Kidney capillary endothelial cell (primary cell): ENCODE data around the gene JMY.

ENCODE experiments used
- DNase-seq: peaks from one replicate; pipeline ENCODE4 v3.0.0-alpha.2; 2018; ENCODE audit warnings: low spot score

The JMY gene

DNA sequence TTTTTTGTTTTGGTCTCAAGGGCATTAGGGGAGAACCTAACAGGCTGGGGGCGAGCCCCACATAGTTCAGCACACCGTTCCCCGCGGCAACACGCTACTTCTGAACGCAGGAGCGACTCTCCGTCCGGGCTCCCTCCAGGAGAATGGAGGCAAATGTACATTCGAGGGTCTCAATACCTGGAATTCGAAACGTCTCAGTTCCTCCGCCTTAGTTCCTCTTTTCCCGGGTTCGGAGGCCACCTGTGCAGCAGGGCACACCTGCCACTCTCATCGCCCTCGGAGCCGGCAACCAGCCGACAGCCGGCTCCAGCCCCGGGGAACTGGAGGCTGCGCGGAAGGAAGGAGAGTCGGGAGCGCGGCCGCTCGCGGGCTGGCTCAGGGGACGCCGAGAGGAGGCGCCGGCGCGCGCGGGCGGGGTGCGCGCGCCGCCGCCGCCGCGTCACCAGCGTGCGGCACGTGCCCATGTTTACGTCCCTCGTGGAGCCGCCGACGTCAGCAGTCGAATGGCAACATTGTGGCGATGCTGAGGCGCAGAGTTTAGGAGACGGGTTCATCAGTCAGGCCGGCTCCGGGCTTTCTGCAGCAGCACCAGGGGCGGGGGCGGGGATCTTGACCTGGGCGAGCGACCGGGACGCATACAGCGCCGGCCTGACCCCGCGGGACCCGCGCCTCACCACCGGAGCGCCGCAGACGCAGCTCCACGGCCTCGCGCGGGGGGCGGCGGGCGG, at the start of gene JMY:
Gene JMY (plus strand): TSS at position 498 of the 728 bp plus-strand sequence. CDS start 520 bp downstream, outside the sequence.
- DNase-seq = peak; percentile 74

DNA sequence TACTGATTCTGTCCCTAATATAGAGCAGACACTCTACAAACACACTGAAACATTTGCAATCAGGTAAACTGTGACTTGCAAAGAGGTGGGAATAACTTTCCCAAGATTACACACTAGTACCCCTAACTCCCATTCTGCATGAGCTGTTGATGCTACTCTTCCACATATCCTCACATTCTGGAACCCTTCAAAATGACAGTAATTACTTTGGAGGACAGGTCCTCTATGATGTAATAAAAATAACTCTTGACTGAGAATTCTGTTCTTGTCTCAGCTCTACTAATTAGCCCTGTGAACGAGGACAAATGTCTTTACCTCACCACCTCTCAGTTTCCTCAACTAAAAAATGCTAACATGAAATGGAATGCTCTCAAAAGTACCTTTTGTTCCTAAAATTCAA, 49.5 kb upstream of the JMY start:
- no peak for DNase-seq

DNA sequence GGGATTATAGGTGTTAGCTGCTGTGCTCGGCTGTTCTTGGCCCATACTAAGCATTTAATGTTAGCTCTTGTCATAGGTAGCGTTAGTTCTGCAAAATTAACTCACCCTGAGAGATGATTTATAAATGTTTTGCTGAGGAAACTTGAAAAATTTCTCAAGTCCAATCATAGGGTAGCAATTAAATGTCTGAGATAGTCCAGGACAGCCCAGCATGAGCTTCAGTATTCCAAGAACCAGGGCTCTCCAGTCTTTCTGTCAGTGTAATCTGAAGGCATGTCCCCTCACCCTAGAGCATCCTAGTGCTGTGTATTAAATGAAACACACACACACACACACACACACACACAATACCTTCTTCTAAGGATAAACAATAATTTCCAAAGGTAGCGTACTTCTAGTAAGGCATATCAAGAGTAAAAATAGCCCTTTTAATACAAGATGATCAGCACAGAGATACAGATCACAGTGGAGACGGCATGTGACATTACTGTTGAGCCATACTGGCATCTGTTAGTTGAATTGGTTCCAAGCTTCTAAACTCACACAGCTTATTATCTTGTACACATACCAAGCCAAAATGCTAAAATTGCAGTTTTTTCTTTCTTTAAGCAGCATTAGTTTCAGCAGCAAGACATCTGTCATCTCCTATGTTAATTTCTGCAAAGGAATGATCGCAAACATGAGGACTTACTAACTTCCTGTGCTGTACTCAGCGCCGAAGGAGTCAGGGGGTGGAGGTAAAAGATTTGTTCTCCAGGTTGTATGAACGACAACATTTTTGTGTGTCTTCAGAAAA, 46.3 kb upstream of the JMY start:
- DNase-seq = no peak

GRCh38 chr5:79190235-79190529, 45.7 kb upstream of the JMY start:
- DNase-seq = no peak

- DNase-seq = no peak
These were observed 44.5 kb upstream of the JMY start for GRCh38 chr5:79191457-79191856.

- DNase-seq = no peak
These were observed 42.3 kb upstream of the JMY start for GRCh38 chr5:79193643-79194042.

GRCh38 chr5:79200573-79201183, 35.3 kb upstream of the JMY start:
- DNase-seq = no peak

- DNase-seq = no peak
These were observed 34.7 kb upstream of the JMY start for GRCh38 chr5:79201206-79201605.

- peak; percentile 88 for DNase-seq
These were observed 33.9 kb upstream of the JMY start for GRCh38 chr5:79202076-79202475.

GRCh38 chr5:79205965-79206364, 30.0 kb upstream of the JMY start:
- no peak for DNase-seq

- no peak for DNase-seq
These were observed 29.4 kb upstream of the JMY start for GRCh38 chr5:79206541-79206940.

GRCh38 chr5:79209505-79209904, 26.4 kb upstream of the JMY start:
- no peak for DNase-seq

GRCh38 chr5:79224286-79224984, 11.5 kb upstream of the JMY start:
- no peak for DNase-seq

GRCh38 chr5:79225026-79225425, 10.9 kb upstream of the JMY start:
- DNase-seq = no peak

- no peak for DNase-seq
These were observed 10.5 kb upstream of the JMY start for GRCh38 chr5:79225441-79225840.

GRCh38 chr5:79227484-79228025, 8.4 kb upstream of the JMY start:
- no peak for DNase-seq

DNA sequence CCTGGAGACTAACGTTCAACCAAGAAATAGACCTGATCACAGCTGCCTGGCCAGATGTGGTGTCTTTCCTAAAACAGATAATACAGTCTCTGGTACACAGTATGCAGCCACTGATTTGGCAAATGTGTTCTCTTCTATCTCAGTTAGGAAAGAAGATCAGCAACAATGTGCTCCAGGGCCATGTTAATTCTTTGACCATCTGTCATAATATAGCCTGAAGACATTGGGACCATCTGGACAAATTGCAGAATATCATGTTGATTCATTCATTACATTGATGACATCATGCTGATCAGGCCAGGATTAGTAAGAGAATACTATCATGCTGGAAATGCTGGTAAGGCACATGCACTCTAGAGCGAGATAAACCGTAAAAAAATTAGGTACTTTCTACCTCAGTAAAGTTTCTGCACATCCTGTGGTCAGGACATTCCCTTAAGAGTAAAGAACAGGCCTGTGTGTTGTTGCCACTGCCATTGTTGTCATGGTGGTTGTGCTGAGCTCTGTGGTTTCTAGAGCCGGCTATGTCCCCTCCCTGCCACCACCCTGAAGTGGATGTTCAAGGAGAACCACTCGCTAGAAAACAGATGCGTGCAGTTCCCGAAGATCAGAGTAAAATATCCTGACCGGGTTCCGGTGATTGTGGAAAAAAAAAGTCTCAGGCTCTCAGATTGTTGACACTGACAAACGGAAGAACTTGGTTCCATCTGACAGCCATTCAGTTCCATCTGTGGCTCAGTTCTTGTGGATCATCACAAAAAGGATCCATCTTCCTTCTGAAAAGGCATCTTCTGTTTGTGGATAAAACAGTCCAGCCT, 6.4 kb upstream of the JMY start:
- DNase-seq = no peak

DNA sequence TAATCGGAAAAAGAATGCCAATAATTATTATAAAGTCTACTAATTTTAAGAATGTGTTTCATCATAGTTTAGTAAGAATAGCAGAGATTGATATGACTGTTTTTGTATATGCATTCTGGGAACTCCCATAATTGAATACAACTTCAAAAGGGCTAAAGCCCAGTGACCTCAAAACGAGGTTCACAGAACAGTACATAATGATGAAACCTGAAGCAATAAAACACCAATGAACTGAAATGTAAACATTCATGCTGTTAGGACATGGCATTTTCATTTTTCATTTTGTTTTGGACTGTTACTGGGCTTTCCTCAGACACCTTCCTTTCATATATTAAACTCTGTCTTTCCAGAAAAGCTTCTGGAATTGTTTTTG, 684 bp upstream of the JMY start:
- no peak for DNase-seq

DNA sequence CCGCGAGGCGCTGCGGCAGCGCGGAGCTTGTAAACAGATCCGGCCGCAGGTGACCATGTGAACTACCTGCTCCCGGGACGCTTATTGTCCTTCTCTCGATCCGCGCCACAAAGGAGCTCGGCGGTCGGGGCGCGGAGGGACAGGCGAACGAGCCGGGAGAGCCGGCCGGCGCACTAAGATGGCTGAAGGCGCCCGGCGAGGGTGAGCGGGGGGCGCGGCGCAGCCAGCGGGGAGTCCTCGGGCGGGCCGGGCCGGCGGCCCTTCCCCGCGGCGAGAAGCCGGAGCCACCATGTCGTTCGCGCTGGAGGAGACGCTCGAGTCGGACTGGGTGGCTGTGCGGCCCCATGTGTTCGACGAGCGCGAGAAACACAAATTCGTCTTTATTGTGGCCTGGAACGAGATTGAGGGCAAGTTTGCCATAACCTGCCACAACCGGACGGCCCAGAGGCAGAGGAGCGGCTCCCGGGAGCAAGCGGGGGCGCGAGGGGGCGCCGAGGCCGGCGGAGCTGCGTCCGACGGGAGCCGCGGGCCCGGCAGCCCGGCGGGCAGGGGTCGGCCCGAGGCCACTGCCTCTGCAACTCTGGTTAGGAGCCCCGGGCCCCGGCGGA, 535 bp downstream of the JMY start:
- peak; percentile 22 for DNase-seq

GRCh38 chr5:79236970-79237739, 1.2 kb downstream of the JMY start:
- peak; percentile 7 for DNase-seq
